A673 (cell line): ENCODE data around the gene GARRE1. TPM values are rescaled to one million over a fixed set of nuclear protein-coding genes. Genes with fewer than 3 reads are reported as not detected.

Experiments
- BruUV-seq: library from RNA; stranded (reverse); fragments of 400-500 nt; replicated peaks from 2 replicates; lab custom pipeline; 2021; lab: Mats Ljungman, UMichigan
- CTCF ChIA-PET: fragments of 300-600 bp; sonication (Branson Sonifier 250); formaldehyde crosslinking; loops from one replicate; lab custom pipeline; 2022; ENCODE audit warnings: antibody characterized with exemption; lab: Charles Lee
- POLR2A ChIA-PET: fragments of 300-600 bp; sonication (Branson Sonifier 250); formaldehyde crosslinking; loops from one replicate; lab custom pipeline; 2022; ENCODE audit warnings: antibody characterized with exemption; ENCODE audit not compliant: low non-redundant PET; lab: Charles Lee
- DNase-seq: peaks from one replicate; pipeline ENCODE4 v3.0.0-alpha.2; 2015; ENCODE audit warnings: low spot score
- H3K27ac ChIP-seq: fragments of 200-600 bp; sonication (generic); 2 replicates; pipeline ENCODE4 v1.5.1; 2016; ENCODE audit warnings: mixed run types, low read depth, mild to moderate bottlenecking, mixed read lengths, antibody characterized with exemption, low read length; ENCODE audit not compliant: poor library complexity, severe bottlenecking
- H3K27me3 ChIP-seq: fragments of 200-600 bp; sonication (generic); replicated peaks from 2 replicates; pipeline ENCODE4 v1.6.1; 2017; ENCODE audit warnings: mixed run types, low read depth, mild to moderate bottlenecking, mixed read lengths, antibody characterized with exemption, low read length; ENCODE audit not compliant: insufficient read depth, poor library complexity
- H3K36me3 ChIP-seq: fragments of 200-600 bp; sonication (generic); 2 replicates; pipeline ENCODE4 v1.6.1; 2016; ENCODE audit warnings: mixed run types, mild to moderate bottlenecking, mixed read lengths, antibody characterized with exemption, low read length; ENCODE audit not compliant: insufficient read depth, poor library complexity, severe bottlenecking
- H3K4me1 ChIP-seq: fragments of 200-600 bp; sonication (generic); 2 replicates; pipeline ENCODE4 v1.6.1; 2017; ENCODE audit warnings: mixed run types, mild to moderate bottlenecking, mixed read lengths, antibody characterized with exemption, low read length; ENCODE audit not compliant: insufficient read depth, poor library complexity, severe bottlenecking
- H3K4me3 ChIP-seq: fragments of 200-600 bp; sonication (generic); 2 replicates; pipeline ENCODE4 v1.5.1; 2016; ENCODE audit warnings: low read depth, mixed run types, mild to moderate bottlenecking, mixed read lengths, low read length; ENCODE audit not compliant: poor library complexity, severe bottlenecking
- H3K9me3 ChIP-seq: fragments of 200-600 bp; sonication (generic); 2 replicates; pipeline ENCODE4 v1.6.1; 2016; ENCODE audit warnings: mixed run types, low read depth, mild to moderate bottlenecking, mixed read lengths, antibody characterized with exemption, low read length; ENCODE audit not compliant: poor library complexity, severe bottlenecking
- EZH2 ChIP-seq: fragments of 200-600 bp; sonication (generic); IDR thresholded peaks from 2 replicates; pipeline ENCODE4 v1.6.1; 2017; ENCODE audit warnings: borderline replicate concordance, low read depth, mild to moderate bottlenecking, mixed read lengths, antibody characterized with exemption, low read length; ENCODE audit not compliant: poor library complexity, severe bottlenecking
- intact Hi-C: fragments of 100-400 bp; cut with micrococcal nuclease; formaldehyde crosslinking; loops from one replicate; pipeline ENCODE4 v1.10.0; 2022; ENCODE audit not compliant: unreplicated experiment
- total RNA-seq: library from RNA; stranded (reverse); gene quantifications from 2 replicates; pipeline ENCODE4 v1.2.3, GENCODE V29; 2021
- TF ChIP-seq, protein P1 (sequence below): fragments of 300-800, 200-600 bp; sonication (generic); conservative IDR thresholded peaks from 2 replicates; pipeline ENCODE4 v1.5.1; 2017; ENCODE audit warnings: low read depth, mild to moderate bottlenecking, antibody characterized with exemption, low read length, moderate library complexity, mixed read lengths

Gene GARRE1
- total RNA-seq, 1 experiment from 2014 or later = 21.0 TPM

DNA sequence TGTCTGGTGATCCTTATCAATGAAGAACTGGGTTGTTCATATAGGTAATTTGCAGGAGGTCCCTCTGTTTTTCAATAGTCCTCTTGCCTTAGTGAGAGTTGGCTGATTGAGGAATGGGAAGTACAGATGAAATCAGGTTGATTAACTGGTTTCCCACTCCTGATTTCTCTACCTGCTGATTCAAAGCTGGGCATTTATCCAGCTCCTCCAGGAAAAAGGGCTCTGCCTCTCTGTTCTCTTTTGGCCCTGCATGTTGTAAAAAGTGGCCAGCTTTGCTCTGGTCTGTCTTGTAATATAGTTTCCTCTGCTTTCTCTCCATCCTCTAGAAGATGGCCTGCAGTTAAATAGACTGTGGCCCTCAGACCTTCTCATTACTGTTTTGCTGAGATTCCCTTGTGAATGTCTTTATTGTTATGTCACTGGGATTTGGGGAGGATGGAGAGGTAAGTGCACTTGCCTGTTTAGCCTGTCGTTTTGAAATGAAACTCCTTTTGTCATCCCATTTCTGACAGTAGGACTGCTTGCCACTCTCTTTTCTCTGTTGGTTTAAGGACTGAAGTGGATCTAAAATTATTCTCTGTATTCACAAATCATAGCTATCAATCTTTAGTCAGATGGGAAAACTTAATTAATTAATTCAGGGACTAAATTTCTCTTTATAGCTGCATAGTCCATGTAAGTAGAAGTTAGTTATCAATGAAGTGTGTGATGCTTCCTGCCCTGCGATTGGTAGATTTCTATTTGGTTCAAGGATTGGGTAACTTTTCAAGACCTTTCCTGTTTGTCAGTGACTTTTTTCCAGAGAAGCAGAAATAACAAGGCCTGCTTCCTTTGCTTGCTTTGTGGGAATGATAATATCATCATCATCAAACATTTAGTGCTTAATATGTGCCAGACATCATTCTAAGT, 28.5 kb downstream of the GARRE1 start:
- DNase-seq = no peak
- H3K9me3 ChIP-seq = no peaks in the 10 kb centered on the region
- H3K27me3 ChIP-seq = no peaks in the 10 kb centered on the region
- ChIA-PET POLR2A (no interaction called here), CTCF (no interaction called here)
- H3K36me3 ChIP-seq = no peaks in the 10 kb centered on the region
- no peaks in the 10 kb centered on the region for H3K4me1 ChIP-seq
- no TSS peak for BruUV-seq
- no peak overlapping the region for H3K4me3 ChIP-seq
- H3K27ac ChIP-seq = no peak overlapping the region
- intact Hi-C loops = no loop called here
- TF ChIP-seq EZH2 = no peak
- TF ChIP-seq, protein P1, sequence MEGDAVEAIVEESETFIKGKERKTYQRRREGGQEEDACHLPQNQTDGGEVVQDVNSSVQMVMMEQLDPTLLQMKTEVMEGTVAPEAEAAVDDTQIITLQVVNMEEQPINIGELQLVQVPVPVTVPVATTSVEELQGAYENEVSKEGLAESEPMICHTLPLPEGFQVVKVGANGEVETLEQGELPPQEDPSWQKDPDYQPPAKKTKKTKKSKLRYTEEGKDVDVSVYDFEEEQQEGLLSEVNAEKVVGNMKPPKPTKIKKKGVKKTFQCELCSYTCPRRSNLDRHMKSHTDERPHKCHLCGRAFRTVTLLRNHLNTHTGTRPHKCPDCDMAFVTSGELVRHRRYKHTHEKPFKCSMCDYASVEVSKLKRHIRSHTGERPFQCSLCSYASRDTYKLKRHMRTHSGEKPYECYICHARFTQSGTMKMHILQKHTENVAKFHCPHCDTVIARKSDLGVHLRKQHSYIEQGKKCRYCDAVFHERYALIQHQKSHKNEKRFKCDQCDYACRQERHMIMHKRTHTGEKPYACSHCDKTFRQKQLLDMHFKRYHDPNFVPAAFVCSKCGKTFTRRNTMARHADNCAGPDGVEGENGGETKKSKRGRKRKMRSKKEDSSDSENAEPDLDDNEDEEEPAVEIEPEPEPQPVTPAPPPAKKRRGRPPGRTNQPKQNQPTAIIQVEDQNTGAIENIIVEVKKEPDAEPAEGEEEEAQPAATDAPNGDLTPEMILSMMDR = no peak

DNA sequence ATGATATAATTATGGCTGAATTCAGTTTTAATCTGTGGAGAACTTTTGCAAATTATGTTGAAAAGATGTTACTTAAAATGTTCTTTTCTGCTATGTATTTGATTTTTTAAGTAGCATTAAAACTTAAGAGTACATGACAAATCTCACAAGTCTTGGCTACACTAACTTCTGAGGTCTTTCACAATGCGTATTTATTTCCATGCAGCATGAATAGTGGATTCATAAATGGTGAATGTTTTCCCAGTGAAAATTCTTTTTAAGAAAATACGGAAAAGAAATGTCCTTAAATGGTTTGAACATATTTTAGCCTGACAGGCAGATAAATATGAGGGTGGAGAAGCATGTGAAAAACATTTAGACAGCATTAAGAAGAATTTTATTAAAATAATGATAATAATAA, 30.2 kb downstream of the GARRE1 start:
- no peak for DNase-seq
- Histone ChIP-seq H3K9me3 (no peaks in the 10 kb centered on the region), H3K4me1 (no peaks in the 10 kb centered on the region), H3K36me3 (no peaks in the 10 kb centered on the region), H3K27ac (no peak overlapping the region), H3K27me3 (no peaks in the 10 kb centered on the region), H3K4me3 (no peak overlapping the region)
- TF ChIP-seq, protein P1 = no peak
- no peak for TF ChIP-seq EZH2
- no TSS peak for BruUV-seq
- CTCF ChIA-PET = no interaction called here
- POLR2A ChIA-PET = no interaction called here
- intact Hi-C loops = no loop called here

DNA sequence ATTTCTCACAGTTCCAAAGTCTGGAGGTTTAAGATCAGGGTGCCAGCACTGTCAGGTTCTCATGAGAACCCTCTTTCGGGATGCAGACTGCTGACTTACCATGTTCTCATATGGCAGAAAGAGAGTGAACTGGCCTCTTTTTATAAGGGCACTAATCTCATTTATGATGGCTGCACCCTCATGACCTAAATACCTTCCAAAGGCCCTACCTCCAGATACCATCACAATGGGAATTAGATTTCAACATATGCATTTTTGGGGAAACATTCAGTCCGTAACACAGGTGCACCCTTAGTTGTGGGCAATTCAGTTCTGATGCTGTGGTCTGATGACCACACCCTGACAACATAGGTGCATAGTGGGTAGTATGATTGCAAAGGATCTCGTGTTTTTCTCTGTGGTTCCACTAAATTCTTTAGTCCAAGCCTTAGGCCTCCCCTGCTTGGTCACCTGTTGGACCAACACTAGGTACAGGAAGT, 33.3 kb downstream of the GARRE1 start:
- ChIA-PET POLR2A (no interaction called here), CTCF (no interaction called here)
- no peaks in the 10 kb centered on the region for H3K4me1 ChIP-seq
- no peak for TF ChIP-seq EZH2
- TF ChIP-seq, protein P1 = no peak
- H3K9me3 ChIP-seq = no peaks in the 10 kb centered on the region
- intact Hi-C loops = no loop called here
- H3K27me3 ChIP-seq = no peaks in the 10 kb centered on the region
- no peaks in the 10 kb centered on the region for H3K36me3 ChIP-seq
- H3K4me3 ChIP-seq = no peak overlapping the region
- BruUV-seq = no TSS peak
- H3K27ac ChIP-seq = no peak overlapping the region
- no peak for DNase-seq
